T-cell (primary cell): ENCODE measurements around the gene ELMOD2. TPM values are rescaled to one million over a fixed set of nuclear protein-coding genes. Genes with fewer than 3 reads are reported as not detected.
A peak's percentile ranks its signal among the peaks of the same experiment; 100 is the strongest.

Experiments
- ATAC-seq, 4 experiments: fragments of 200-7000 bp in 3 of 4; fragments of 150-1000 bp in 1 of 4; cut with Tn5 transposase; replicated peaks in 1 of 4; 1 replicate in 3 of 4; 2 replicates in 1 of 4; pipeline ENCODE4 v1.10.0; 2021; ENCODE audit warnings: moderate library complexity in 3 of 4, mild to moderate bottlenecking in 2 of 4, moderate number of reproducible peaks in 1 of 4
- CTCF ChIA-PET, 2 donors: fragments of 300-600 bp; sonication (Branson Sonifier 250); formaldehyde crosslinking; loops; one replicate each; lab custom pipeline; 2022; ENCODE audit warnings: antibody characterized with exemption in 2 of 2; lab: Charles Lee
- POLR2A ChIA-PET, 2 donors: fragments of 300-600 bp; sonication (Branson Sonifier 250); formaldehyde crosslinking; loops; one replicate each; lab custom pipeline; 2022; ENCODE audit warnings: antibody characterized with exemption in 2 of 2; lab: Charles Lee
- DNase-seq, 35 experiments: peaks; one replicate each; pipeline versions ENCODE4 v3.0.0 to v3.0.0-alpha.2; 2013 to 2023
- H3K27ac ChIP-seq: one replicate; pipeline ENCODE4 v1.5.1; 2013; ENCODE audit warnings: low read length
- H3K27me3 ChIP-seq, 2 experiments: replicated peaks in 1 of 2; 1 replicate in 1 of 2; 2 replicates in 1 of 2; pipeline versions ENCODE4 v1.6.1 to v1.7.0; 2013; ENCODE audit warnings: low read length in 1 of 2, mixed read lengths in 1 of 2; ENCODE audit not compliant: control insufficient read depth in 2 of 2, insufficient read depth in 2 of 2; ENCODE audit errors: extremely low read depth in 1 of 2
- H3K36me3 ChIP-seq, 2 donors: 1 replicate in 1 of 2; 2 replicates in 1 of 2; pipeline versions ENCODE4 v1.6.1 to v1.7.0; 2013; ENCODE audit warnings: low read length in 1 of 2; ENCODE audit not compliant: control insufficient read depth in 2 of 2, insufficient read depth in 1 of 2; ENCODE audit errors: extremely low read depth in 1 of 2
- H3K4me1 ChIP-seq, 2 experiments: 1 replicate in 1 of 2; 2 replicates in 1 of 2; pipeline versions ENCODE4 v1.6.1 to v1.7.0; 2013; ENCODE audit warnings: low read length in 2 of 2, mixed read lengths in 1 of 2; ENCODE audit not compliant: insufficient read depth in 2 of 2, control insufficient read depth in 1 of 2; ENCODE audit errors: extremely low read depth in 1 of 2
- H3K4me3 ChIP-seq, 2 donors: 1 replicate in 1 of 2; 2 replicates in 1 of 2; pipeline versions ENCODE4 v1.5.1 to v1.7.0; 2013; ENCODE audit warnings: mild to moderate bottlenecking in 2 of 2, low read length in 1 of 2, moderate library complexity in 1 of 2; ENCODE audit not compliant: control insufficient read depth in 1 of 2; ENCODE audit errors: extremely low read depth in 1 of 2
- H3K9me3 ChIP-seq: 2 replicates; pipeline ENCODE4 v1.7.0; 2013
- H3K27ac Mint-ChIP-seq, 2 donors: one replicate each; pipeline ENCODE4 v1.8.0; 2020 to 2021; ENCODE audit warnings: mild to moderate bottlenecking in 2 of 2, mixed read lengths in 2 of 2
- H3K27me3 Mint-ChIP-seq, 2 donors: one replicate each; pipeline ENCODE4 v1.8.0; 2021 to 2022; ENCODE audit warnings: mixed read lengths in 2 of 2
- H3K36me3 Mint-ChIP-seq: one replicate; pipeline ENCODE4 v1.8.0; 2021; ENCODE audit warnings: mixed read lengths
- H3K4me1 Mint-ChIP-seq, 3 donors: one replicate each; pipeline ENCODE4 v1.8.0; 2020 to 2022; ENCODE audit warnings: mixed read lengths in 3 of 3, mild to moderate bottlenecking in 1 of 3
- H3K4me3 Mint-ChIP-seq, 3 donors: one replicate each; pipeline ENCODE4 v1.8.0; 2020 to 2022; ENCODE audit warnings: mild to moderate bottlenecking in 3 of 3, mixed read lengths in 3 of 3, moderate library complexity in 3 of 3
- H3K9me3 Mint-ChIP-seq, 3 donors: one replicate each; pipeline ENCODE4 v1.8.0; 2020 to 2022; ENCODE audit warnings: mixed read lengths in 3 of 3
- WGBS: methylation state at CpG from one replicate; pipeline ENCODE4 v1.1.5; 2013; ENCODE audit warnings: missing lambda C conversion rate; ENCODE audit not compliant: insufficient coverage; 5-methylcytosine and 5-hydroxymethylcytosine counted together
- total RNA-seq, 35 experiments: library from RNA in 6 of 35; stranded (reverse) in 6 of 35; fragments of 120-200 nt in 1 of 35; gene quantifications; one replicate each; pipeline versions ENCODE4 v1.2.1 to v1.2.4 and lab custom pipeline; 2013 to 2026

The ELMOD2 gene
- total RNA-seq, 5 donors from 2014 or later (not counting 1 experiment from before 2014, with no cell fraction given), result 11.1 to 22.8 (median 18.8) TPM

DNA sequence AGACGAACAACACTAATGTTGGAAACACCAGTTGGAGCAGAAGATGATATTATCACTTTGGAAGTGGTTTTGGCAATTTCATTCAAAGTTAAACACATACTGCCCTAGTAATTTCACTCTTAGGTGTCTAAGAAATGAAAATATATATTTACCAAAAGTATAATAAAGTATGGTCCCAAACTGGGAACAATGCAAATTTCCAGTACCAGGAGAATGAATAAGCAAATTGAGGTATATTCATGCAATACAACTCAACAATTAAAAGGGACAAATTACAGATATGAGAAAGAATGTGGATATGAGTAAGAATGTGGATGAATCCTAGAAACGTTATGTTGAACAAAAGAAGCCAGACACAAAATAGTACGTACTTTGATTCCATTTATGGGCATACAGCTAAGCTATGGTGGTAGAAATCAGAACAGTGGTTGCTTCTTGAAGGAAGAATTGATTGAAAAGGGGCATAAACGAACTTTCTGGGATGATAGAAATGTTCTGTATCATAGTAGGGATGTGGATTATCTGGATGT, 10.0 kb downstream of the ELMOD2 start:
- no peaks in the 10 kb centered on the region for H3K9me3 ChIP-seq
- Mint-ChIP-seq H3K36me3 (peaks cover 41% of the 10 kb centered on the region), H3K4me3 (no peak overlapping the region), H3K4me1 (no peaks in the 10 kb centered on the region), H3K9me3 (no peaks in the 10 kb centered on the region), H3K27me3 (no peaks in the 10 kb centered on the region), H3K27ac (no peak overlapping the region)
- POLR2A ChIA-PET, result no interaction called here
- no peak for DNase-seq
- WGBS, result 100% methylated on average over 1 of the region's 4 CpGs
- H3K4me1 ChIP-seq, result no peaks in the 10 kb centered on the region
- H3K36me3 ChIP-seq, result peaks cover 0 to 9% of the 10 kb centered on the region in 2 donors
- CTCF ChIA-PET, result interaction anchor here in 1 of 2 donors (1.0 kb wide), 1 partner anchor 877 kb away, joined by 5 read pairs; no protein-coding TSS in a partner anchor
- H3K4me3 ChIP-seq, result no peak overlapping the region
- no peak overlapping the region for H3K27ac ChIP-seq
- ATAC-seq, result no peak
- H3K27me3 ChIP-seq, result no peaks in the 10 kb centered on the region

DNA sequence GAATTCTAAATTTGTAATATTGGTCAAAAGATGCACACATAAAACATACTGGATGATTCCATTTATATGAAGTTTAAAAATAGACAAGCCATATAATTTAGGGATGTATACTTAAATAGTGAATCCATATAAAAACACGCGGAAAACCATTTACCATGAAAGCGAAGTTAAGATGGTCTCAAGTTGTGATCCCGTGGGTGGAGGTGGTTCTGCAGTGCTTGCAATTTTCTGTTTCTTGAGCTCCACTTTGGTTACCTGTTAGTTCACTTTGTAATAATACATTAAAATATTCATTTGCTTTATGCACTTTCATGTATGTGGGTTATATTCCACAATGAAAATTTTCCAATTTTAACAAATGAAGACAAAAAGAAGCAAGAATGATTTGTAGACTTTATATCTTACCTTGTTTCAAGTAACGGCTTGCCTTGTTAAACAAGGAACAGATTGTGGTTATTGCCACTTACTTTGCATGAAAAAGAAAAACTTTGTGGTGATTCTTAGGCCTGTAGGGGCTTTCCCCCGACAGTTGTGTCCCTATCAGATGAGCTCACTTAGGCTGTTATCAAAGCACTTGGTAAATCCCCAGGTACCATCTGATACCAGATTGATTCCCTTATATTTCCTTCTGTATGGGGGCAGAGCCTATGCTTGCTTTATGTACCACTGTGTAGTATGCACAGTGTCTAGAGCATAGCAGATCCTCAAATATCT, 32.6 kb downstream of the ELMOD2 start:
- no peak overlapping the region for H3K27ac ChIP-seq
- H3K4me3 ChIP-seq, result no peak overlapping the region
- H3K4me3 Mint-ChIP-seq, result no peak overlapping the region
- H3K4me1 Mint-ChIP-seq, result peaks cover 5 to 21% (median 16%) of the 10 kb centered on the region in 3 donors
- no peak overlapping the region for H3K27ac Mint-ChIP-seq
- peaks cover 2 to 3% of the 10 kb centered on the region in 2 experiments for H3K4me1 ChIP-seq
- H3K27me3 Mint-ChIP-seq, result no peaks in the 10 kb centered on the region
- 10% methylated on average over 2 of the region's 6 CpGs for WGBS
- no peaks in the 10 kb centered on the region for H3K36me3 ChIP-seq
- no peaks in the 10 kb centered on the region for H3K27me3 ChIP-seq
- H3K9me3 Mint-ChIP-seq, result no peaks in the 10 kb centered on the region
- ChIA-PET CTCF (no interaction called here), POLR2A (interaction anchor here in 1 of 2 donors (0.7 kb wide), 1 partner anchor 32 kb away, joined by 3 read pairs; no protein-coding TSS in a partner anchor)
- H3K9me3 ChIP-seq, result no peaks in the 10 kb centered on the region
- peaks cover 16% of the 10 kb centered on the region for H3K36me3 Mint-ChIP-seq
- peak in 6 of 35 experiments; percentile 4 to 64 (median 18) for DNase-seq
- ATAC-seq, result peak; percentile 57 to 99 (median 64)

DNA sequence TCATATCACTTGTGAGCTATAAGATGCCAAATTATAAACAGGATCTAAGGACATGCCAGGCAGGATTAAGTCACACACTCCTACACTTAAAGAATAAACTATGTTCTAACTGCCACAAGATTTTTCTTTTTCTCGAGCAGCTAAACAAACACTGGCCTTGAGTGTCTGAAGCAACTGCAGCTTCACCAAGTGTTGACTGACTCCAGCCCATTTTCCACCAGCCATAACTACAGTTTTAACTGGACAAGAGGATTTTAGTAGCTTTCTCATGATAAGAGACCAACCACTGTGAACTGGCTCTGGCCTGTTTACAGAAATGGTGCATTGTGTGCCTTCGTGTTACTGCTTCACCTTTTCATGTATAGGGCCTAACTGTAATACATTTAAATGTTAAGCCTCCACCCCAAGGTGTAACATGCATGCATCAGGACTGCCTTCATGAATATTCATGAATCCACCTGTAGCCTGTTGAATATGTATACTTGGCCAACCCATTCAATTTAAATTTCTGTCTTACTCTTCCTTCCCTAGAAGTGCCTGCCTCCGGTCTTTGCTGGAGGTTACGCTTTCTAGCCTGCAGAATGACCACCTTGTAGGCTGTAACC, 34.0 kb downstream of the ELMOD2 start:
- 100% methylated on average over 2 of the region's 4 CpGs for WGBS
- H3K9me3 Mint-ChIP-seq, result no peaks in the 10 kb centered on the region
- DNase-seq (no peak), ATAC-seq (no peak)
- H3K9me3 ChIP-seq, result no peaks in the 10 kb centered on the region
- no peaks in the 10 kb centered on the region for H3K36me3 ChIP-seq
- H3K4me3 ChIP-seq, result no peak overlapping the region
- peaks cover 4 to 5% of the 10 kb centered on the region in 2 donors for H3K27me3 Mint-ChIP-seq
- no peak overlapping the region for H3K4me3 Mint-ChIP-seq
- H3K27ac ChIP-seq, result no peak overlapping the region
- ChIA-PET POLR2A (no interaction called here), CTCF (no interaction called here)
- peaks cover 5 to 21% (median 16%) of the 10 kb centered on the region in 3 donors for H3K4me1 Mint-ChIP-seq
- H3K4me1 ChIP-seq, result peaks cover 2 to 3% of the 10 kb centered on the region in 2 experiments
- H3K27ac Mint-ChIP-seq, result no peak overlapping the region
- peaks cover 6% of the 10 kb centered on the region for H3K36me3 Mint-ChIP-seq
- H3K27me3 ChIP-seq, result no peaks in the 10 kb centered on the region

GRCh38 chr4:140559696-140560095, 35.7 kb downstream of the ELMOD2 start:
- DNase-seq (no peak), ATAC-seq (no peak)
- H3K4me1 ChIP-seq, result peaks cover 2 to 3% of the 10 kb centered on the region in 2 experiments
- Mint-ChIP-seq H3K4me3 (no peak overlapping the region), H3K4me1 (peaks cover 5 to 21% (median 16%) of the 10 kb centered on the region in 3 donors), H3K27me3 (peaks cover 4 to 9% of the 10 kb centered on the region in 2 donors), H3K27ac (no peak overlapping the region), H3K9me3 (no peaks in the 10 kb centered on the region), H3K36me3 (no peaks in the 10 kb centered on the region)
- H3K27me3 ChIP-seq, result no peaks in the 10 kb centered on the region
- H3K36me3 ChIP-seq, result no peaks in the 10 kb centered on the region
- ChIA-PET POLR2A (no interaction called here), CTCF (interaction anchor here in 1 of 2 donors (0.7 kb wide), 1 partner anchor 26 kb away, joined by 5 read pairs; no protein-coding TSS in a partner anchor)
- WGBS, result 95% methylated on average over 3 of the region's 6 CpGs
- H3K9me3 ChIP-seq, result no peaks in the 10 kb centered on the region
- H3K27ac ChIP-seq, result no peak overlapping the region
- no peak overlapping the region for H3K4me3 ChIP-seq

DNA sequence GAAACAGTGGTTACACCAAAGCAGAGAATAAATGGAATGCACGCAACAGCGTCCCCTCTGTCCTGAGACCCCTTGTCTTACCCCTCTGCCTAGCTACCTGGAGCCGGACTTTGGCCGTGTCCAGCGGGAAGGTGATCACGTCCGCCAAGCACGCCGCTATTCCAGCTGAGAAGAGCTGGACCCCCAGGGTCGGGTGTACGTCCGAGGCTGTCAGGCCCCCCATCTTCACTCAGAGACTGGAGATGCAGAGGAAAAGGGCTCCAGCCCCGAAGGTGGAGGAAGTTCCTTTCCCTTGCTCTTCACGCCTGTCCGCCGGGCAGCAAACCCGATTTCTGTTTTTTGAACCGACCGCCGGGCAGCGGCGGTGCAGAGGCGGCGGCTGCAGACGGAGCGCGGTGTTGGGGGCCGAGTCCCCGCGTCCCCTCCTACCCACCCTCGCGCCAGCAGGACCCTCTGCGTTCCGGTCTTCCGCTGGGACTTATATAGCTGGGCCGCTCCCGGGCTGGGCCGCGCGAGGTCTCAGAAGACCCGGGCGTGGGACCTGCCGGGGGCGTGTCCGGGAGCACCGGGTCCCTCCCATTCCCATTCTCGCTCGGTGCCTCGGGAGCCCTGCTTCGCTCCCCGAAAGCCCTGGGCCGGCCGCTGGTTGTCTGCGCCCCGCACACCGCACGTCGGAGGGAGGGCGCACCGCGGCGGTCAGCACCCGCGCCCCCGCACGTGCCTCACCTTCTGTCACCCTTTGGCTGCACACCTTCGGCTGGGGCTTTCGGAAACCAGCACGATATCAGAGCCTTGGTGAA, 44.7 kb downstream of the ELMOD2 start, which contains the start of gene UCP1:
Gene UCP1, minus strand, starts transcription at position 455 of the 800 bp plus-strand sequence. Its CDS starts 232 bp downstream, at position 223.
- 4% methylated on average over 65 of the region's 69 CpGs for WGBS

More for the DNA sequence above, 44.7 kb downstream of the ELMOD2 start, which contains the start of gene UCP1:
- Mint-ChIP-seq H3K4me1 (peaks cover 22 to 24% (median 24%) of the 10 kb centered on the region in 3 donors), H3K4me3 (peak within 1 kb of the TSS; percentile 66 to 78 (median 77)), H3K27ac (peak within 1 kb of the TSS in 1 of 2 donors; percentile 56), H3K36me3 (no peaks in the 10 kb centered on the region), H3K9me3 (peaks cover 0 to 6% (median 0%) of the 10 kb centered on the region in 3 donors), H3K27me3 (peaks cover 55 to 58% of the 10 kb centered on the region in 2 donors)
- no peaks in the 10 kb centered on the region for H3K36me3 ChIP-seq
- peaks cover 10 to 31% of the 10 kb centered on the region in 2 experiments for H3K27me3 ChIP-seq
- no peak within 1 kb of the TSS for H3K27ac ChIP-seq
- ATAC-seq, result peak in 2 of 4 experiments; percentile 12 to 30
- CTCF ChIA-PET, result interaction anchor here in 1 of 2 donors (0.5 kb wide), 1 partner anchor 41 kb away, joined by 3 read pairs; no protein-coding TSS in a partner anchor
- DNase-seq, result no peak
- peaks cover 17 to 19% of the 10 kb centered on the region in 2 experiments for H3K4me1 ChIP-seq
- no peaks in the 10 kb centered on the region for H3K9me3 ChIP-seq
- peak within 1 kb of the TSS; percentile 5 to 68 for H3K4me3 ChIP-seq
- POLR2A ChIA-PET, result no interaction called here
